GM21360 (cell line): ENCODE results near the gene TTI1.

Experiments
- ATAC-seq: cut with Tn5 transposase; IDR thresholded peaks from one replicate; pipeline ENCODE4 v1.9.1; 2021; ENCODE audit warnings: mild to moderate bottlenecking, moderate library complexity; ENCODE audit not compliant: unreplicated experiment

Gene TTI1

GRCh38 chr20:37939701-37940560, 93.3 kb downstream of the TTI1 start:
- ATAC-seq: no peak

GRCh38 chr20:37938954-37939353, 94.3 kb downstream of the TTI1 start:
- ATAC-seq: no peak

GRCh38 chr20:37938181-37938750, 95.0 kb downstream of the TTI1 start:
- no peak for ATAC-seq

DNA sequence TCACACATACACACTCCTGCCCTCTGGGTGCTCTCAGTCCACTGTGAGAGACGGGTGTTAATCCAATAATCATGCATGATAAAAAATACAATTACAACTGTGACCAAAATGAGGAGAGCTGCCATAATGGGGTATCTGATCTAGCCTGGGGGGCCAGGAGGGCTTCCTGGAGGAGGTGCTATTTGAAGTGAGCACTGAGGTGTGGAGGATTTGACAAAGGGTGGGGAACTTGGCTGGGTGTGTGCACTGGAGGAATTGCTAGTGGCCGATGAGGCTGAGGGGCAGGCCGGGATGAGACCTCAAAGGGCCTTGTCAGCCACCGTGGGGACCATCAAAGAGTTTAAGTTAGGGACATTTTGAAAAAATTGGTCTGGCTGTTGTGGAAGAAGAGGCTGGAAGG, 95.6 kb downstream of the TTI1 start:
- ATAC-seq: no peak

- no peak for ATAC-seq
Measured at GRCh38 chr20:37936451-37936850, 96.8 kb downstream of the TTI1 start.

- no peak for ATAC-seq
Measured at GRCh38 chr20:37936041-37936440, 97.2 kb downstream of the TTI1 start.

- no peak for ATAC-seq
Measured at GRCh38 chr20:37935435-37935834, 97.8 kb downstream of the TTI1 start.

GRCh38 chr20:37934634-37935375, 98.5 kb downstream of the TTI1 start:
- no peak for ATAC-seq

DNA sequence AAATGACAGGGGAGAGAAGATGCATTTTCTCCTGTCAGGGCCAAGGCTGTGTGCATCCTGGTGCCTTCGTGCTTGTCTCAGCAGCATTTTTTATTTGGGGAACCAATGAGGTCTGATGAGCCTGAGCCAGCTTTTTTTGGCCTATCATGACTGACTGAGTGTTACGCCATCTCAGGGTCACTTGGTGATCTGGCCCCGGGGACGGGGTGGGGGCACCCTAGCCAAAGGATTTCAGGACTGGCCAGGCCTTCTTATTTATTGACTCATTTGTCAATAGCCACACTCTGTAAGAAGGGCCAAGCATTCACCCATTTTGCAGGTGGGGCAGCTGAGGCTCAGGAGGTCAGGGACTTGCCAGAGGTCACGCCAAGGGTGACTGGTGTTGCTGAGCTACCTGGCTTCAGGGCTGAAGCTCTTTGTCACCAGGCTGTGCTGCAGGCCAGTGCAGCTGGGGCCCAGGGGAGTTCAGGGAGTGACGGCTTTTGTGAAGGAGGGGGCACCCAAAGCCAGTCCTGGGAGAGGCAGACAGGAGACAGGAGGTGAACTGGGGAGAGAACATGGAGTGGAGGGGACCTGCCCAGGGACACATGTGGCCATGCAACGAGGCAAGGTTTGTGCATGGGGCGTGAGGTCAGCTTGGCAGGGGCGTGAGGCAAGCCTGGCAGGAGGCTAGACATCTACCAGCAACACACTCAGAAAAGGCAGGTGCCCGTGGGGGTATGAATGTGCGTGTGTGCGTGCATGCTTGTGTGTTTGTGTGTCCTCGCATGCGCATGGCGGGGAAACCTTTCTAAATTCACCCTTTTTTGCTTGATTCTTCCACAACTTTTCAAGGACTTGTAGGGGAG, 99.2 kb downstream of the TTI1 start:
- ATAC-seq: no peak
